Hepatocyte (in vitro differentiated cells): ENCODE results near the gene NEU4. TPM values are rescaled to one million over a fixed set of nuclear protein-coding genes. Genes with fewer than 3 reads are reported as not detected.
"Not testable (repeated sequence)": the region's sequence is repeated elsewhere in the genome, so short reads cannot be mapped to it uniquely, and the experiment has no call there.

Experiments used
- DNase-seq: peaks from one replicate; pipeline ENCODE4 v3.0.0-alpha.2; 2016; ENCODE audit warnings: low spot score
- H2AFZ ChIP-seq: fragments of 200-600 bp; sonication (generic); 2 replicates; pipeline ENCODE4 v1.6.0; 2016; ENCODE audit warnings: antibody characterized with exemption, mild to moderate bottlenecking
- H3K27ac ChIP-seq: fragments of 200-600 bp; sonication (generic); 2 replicates; pipeline ENCODE4 v1.5.1; 2016; ENCODE audit warnings: mild to moderate bottlenecking
- H3K27me3 ChIP-seq: fragments of 200-600 bp; sonication (generic); 2 replicates; pipeline ENCODE4 v1.6.1; 2016
- H3K36me3 ChIP-seq: fragments of 200-600 bp; sonication (generic); replicated peaks from 2 replicates; pipeline ENCODE4 v1.5.1; 2016; ENCODE audit warnings: low read depth; ENCODE audit not compliant: insufficient read depth
- H3K4me1 ChIP-seq: fragments of 200-600 bp; sonication (generic); 2 replicates; pipeline ENCODE4 v1.5.1; 2016; ENCODE audit warnings: mild to moderate bottlenecking, moderate library complexity; ENCODE audit not compliant: insufficient read depth
- H3K4me2 ChIP-seq: fragments of 200-600 bp; sonication (generic); 2 replicates; pipeline ENCODE4 v1.6.0; 2016
- H3K4me3 ChIP-seq: fragments of 200-600 bp; sonication (generic); 2 replicates; pipeline ENCODE4 v1.5.1; 2016; ENCODE audit warnings: mild to moderate bottlenecking
- H3K79me2 ChIP-seq: fragments of 200-600 bp; sonication (generic); 2 replicates; pipeline ENCODE4 v1.6.0; 2017; ENCODE audit warnings: mild to moderate bottlenecking
- H3K9me2 ChIP-seq: fragments of 200-600 bp; sonication (generic); replicated peaks from 2 replicates; pipeline ENCODE4 v1.6.0; 2017; ENCODE audit warnings: mild to moderate bottlenecking; ENCODE audit not compliant: insufficient read depth
- H3K9me3 ChIP-seq: fragments of 200-600 bp; sonication (generic); 2 replicates; pipeline ENCODE4 v1.5.1; 2016; ENCODE audit warnings: low read depth, mild to moderate bottlenecking
- H4K20me1 ChIP-seq: fragments of 200-600 bp; sonication (generic); 2 replicates; pipeline ENCODE4 v1.6.0; 2016; ENCODE audit warnings: mild to moderate bottlenecking; ENCODE audit not compliant: insufficient read depth, poor library complexity, severe bottlenecking
- EZH2 ChIP-seq: fragments of 200-600 bp; sonication (generic); IDR thresholded peaks from 2 replicates; pipeline ENCODE4 v1.6.1; 2016; ENCODE audit warnings: antibody characterized with exemption, mild to moderate bottlenecking, borderline replicate concordance
- EZH2phosphoT487 ChIP-seq: fragments of 200-600 bp; sonication (generic); IDR thresholded peaks from one replicate; pipeline ENCODE4 v1.6.1; 2018; ENCODE audit warnings: antibody characterized with exemption, mild to moderate bottlenecking, low read depth, moderate library complexity; ENCODE audit not compliant: unreplicated experiment, severe bottlenecking
- WGBS: methylation state at CpG from one replicate; pipeline ENCODE4 v1.1.6; 2016; ENCODE audit warnings: low lambda C conversion rate; ENCODE audit errors: missing lambda C conversion rate; 5-methylcytosine and 5-hydroxymethylcytosine counted together
- polyA plus RNA-seq: library from polyadenylated mRNA; unstranded; fragments of >200 nt; fragmentation: Nextera tagmentation; extraction: Ambion mirVana; gene quantifications from 2 replicates; pipeline ENCODE4 v1.2.1, GENCODE V29; 2016
- total RNA-seq: library from RNA; depleted of rRNA; stranded (reverse); fragments of >200 nt; gene quantifications from 2 replicates; pipeline ENCODE4 v1.2.3, GENCODE V29; 2014
- TF ChIP-seq, protein P1 (sequence below): fragments of 200-600 bp; sonication (generic); IDR thresholded peaks from 2 replicates; pipeline ENCODE4 v1.5.1; 2016; ENCODE audit warnings: antibody characterized with exemption, mild to moderate bottlenecking; ENCODE audit not compliant: poor library complexity

NEU4 gene
- total and polyA plus RNA-seq, 2 experiments from 2014 or later: 6.8 to 10.2 TPM

DNA sequence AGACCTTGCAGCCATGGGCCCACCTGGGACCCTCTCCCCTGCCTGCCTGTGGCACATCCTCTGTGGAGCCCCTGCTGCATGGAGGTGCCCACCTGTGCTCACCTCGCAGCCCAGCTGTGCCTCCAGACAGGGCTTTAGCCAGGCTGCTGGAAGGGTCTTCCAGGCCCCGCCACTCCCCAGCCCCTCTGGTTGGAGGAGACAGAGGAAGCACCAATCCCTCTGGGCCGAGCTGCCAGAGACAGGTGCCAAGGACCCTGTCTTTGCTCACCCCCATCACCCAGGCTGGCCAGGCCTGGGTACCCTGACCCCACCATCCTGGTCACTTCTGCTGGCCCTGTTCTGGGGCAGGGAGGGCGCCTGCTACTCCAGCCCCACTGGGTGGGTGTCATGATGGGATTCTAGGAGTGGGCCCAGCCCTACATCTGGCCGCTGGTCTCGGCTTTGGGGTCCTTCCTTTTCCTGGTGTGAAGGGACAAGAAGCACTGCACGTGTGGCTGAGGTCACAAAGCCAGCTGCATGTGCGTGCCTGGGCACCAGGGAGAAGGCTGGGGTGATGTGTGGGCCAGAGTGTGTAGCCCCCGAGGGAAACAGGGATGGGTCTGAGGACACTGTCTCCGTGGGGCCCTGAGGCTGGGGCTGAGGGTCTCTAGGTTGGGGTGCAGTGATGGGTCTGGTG lies 9.3 kb upstream of the NEU4 start:
- WGBS: 95% methylated on average over 9 of the region's 10 CpGs
- Histone ChIP-seq H3K27me3 (no peaks in the 10 kb centered on the region), H3K4me3 (no peak overlapping the region)

DNA sequence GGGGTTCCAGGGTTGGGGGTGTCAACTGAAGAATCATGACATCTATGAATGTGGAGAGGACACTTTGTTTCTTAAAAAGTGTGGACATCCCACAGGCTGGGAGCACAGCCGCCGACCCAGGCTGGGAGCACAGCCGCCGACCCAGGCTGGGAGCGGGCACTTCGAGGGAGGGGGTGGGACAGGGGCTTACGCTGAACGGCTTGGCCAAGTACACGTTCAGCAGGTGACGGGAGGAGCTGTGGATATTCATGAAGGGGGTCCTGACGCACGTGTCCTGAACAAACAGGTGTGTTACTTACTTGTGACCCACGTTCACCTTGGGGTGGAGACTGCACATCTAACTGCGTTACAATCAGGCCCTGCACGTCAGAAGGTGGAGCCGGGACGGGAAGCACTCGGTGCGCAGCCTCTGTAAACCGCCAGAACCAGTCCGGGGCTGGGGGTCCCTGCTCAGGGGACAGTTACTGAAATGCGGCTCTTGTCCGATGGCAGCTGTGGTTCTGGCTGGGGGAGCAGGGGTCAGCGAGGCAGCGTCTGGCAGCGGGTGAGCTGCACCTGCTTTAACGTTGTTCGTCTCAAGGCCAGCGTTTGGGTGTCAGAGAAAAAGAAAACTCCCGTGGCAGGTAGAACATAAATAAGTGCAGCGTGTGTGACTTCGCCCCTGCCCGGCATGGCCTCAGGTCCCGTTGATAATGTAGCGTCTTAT lies 8.6 kb upstream of the NEU4 start:
- not testable (repeated sequence) for H3K9me3 ChIP-seq, H3K4me1 ChIP-seq, DNase-seq, H3K4me3 ChIP-seq, H3K79me2 ChIP-seq, H2AFZ ChIP-seq, H3K4me2 ChIP-seq, H3K36me3 ChIP-seq, H3K9me2 ChIP-seq, H4K20me1 ChIP-seq, H3K27me3 ChIP-seq, H3K27ac ChIP-seq
- 88% methylated on average over 33 of the region's 35 CpGs for WGBS

More for the DNA sequence above, 9.3 kb upstream of the NEU4 start:
- no peaks in the 10 kb centered on the region for H4K20me1 ChIP-seq
- H3K27ac ChIP-seq: no peak overlapping the region
- H3K4me2 ChIP-seq: no peak overlapping the region
- H3K36me3 ChIP-seq: no peaks in the 10 kb centered on the region
- no peak overlapping the region for H2AFZ ChIP-seq
- no peak for DNase-seq
- H3K9me3 ChIP-seq: no peaks in the 10 kb centered on the region
- TF ChIP-seq, protein P1, sequence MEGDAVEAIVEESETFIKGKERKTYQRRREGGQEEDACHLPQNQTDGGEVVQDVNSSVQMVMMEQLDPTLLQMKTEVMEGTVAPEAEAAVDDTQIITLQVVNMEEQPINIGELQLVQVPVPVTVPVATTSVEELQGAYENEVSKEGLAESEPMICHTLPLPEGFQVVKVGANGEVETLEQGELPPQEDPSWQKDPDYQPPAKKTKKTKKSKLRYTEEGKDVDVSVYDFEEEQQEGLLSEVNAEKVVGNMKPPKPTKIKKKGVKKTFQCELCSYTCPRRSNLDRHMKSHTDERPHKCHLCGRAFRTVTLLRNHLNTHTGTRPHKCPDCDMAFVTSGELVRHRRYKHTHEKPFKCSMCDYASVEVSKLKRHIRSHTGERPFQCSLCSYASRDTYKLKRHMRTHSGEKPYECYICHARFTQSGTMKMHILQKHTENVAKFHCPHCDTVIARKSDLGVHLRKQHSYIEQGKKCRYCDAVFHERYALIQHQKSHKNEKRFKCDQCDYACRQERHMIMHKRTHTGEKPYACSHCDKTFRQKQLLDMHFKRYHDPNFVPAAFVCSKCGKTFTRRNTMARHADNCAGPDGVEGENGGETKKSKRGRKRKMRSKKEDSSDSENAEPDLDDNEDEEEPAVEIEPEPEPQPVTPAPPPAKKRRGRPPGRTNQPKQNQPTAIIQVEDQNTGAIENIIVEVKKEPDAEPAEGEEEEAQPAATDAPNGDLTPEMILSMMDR: no peak
- TF ChIP-seq EZH2 (no peak), EZH2phosphoT487 (no peak)
- H3K9me2 ChIP-seq: no peaks in the 10 kb centered on the region
- peaks cover 6% of the 10 kb centered on the region for H3K4me1 ChIP-seq
- H3K79me2 ChIP-seq: no peaks in the 10 kb centered on the region

DNA sequence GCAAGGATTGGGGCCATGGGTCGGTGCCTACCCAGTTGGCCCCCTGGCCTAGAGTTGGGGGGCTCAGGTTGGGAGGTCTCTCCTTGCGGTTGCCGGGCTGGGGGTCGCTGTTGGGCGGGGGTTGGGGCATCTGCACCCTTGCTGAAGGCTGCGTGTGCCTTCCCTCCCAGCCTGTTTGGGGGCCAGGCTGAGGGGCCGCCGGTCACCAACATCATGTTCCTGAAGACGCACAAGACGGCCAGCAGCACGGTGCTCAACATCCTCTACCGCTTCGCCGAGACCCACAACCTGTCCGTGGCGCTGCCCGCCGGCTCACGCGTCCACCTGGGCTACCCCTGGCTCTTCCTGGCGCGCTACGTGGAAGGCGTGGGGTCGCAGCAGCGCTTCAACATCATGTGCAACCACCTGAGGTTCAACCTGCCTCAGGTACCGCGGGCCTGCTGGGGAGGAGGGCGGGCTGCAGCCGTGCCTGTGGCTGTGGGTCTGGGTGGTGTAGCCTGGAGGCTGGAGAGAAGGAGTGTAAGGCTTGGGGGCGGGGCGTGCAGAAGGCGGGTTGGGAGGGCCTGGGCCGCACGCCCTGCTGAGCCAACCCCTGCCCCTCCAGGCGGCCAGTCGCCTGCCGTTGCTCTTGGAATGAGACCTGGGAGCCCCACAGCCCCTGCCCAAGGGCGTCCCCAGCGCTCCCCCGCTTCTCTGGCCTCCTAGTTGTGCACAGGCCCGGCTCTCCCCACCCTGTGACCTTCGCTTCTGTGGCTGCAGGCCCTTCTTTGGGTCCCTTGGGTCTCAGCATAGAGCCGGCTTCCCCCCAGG lies 7.2 kb upstream of the NEU4 start:
- Histone ChIP-seq H4K20me1 (no peaks in the 10 kb centered on the region), H3K79me2 (no peaks in the 10 kb centered on the region), H3K36me3 (no peaks in the 10 kb centered on the region), H3K27ac (no peak overlapping the region), H2AFZ (no peak overlapping the region), H3K27me3 (no peaks in the 10 kb centered on the region), H3K9me2 (no peaks in the 10 kb centered on the region), H3K9me3 (no peaks in the 10 kb centered on the region), H3K4me1 (peaks cover 9% of the 10 kb centered on the region), H3K4me3 (no peak overlapping the region), H3K4me2 (no peak overlapping the region)
- DNase-seq: peak; percentile 31
- TF ChIP-seq EZH2: no peak
- 80% methylated on average over 25 of the region's 44 CpGs for WGBS

DNA sequence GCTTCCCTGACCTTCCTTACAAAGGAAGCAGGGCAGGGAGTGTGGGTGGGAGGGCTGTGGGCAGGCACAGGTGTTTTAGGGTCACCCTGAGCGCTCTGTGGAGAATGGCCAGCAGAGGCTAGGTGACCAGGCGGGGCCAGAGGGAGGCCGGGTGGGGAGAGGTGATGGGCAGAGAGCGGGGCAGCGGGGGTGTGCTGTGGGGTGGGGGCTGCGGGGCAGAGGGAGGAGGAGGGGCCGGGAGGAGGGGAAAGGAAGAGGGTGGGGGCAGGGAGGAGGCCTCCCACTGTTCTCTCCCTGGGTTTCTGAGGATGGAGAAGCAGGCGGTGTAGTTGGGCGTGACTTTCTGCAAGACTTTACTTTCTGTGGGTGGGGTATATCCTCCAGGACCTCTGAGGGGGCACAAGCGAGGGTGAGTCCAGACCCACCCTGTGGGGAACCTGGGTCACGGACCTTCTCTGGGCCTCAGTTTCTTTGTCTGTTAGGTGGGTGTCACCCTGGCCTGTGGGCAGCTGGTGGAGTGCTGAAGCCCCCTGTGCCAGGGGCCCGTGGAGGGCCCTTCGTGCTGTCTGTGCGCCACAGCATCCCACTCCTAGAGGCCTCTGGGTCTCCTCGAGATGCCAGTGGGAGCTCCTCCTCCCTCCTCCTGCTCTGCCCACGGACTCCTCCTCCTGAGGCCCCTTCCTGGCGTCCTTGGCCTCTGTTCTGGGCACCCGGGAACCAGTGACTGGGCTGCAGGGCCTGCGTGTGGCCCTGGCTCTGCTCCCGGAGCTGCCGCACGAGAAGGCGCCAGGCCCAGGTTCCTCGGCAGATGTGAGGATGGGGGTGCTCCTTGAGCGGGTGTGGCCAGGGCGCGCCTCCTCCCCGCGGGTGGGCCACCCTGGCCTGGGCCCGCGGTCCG lies 6.3 kb upstream of the NEU4 start:
- Histone ChIP-seq H2AFZ (no peak overlapping the region), H3K4me1 (peaks cover 9% of the 10 kb centered on the region), H3K27me3 (no peaks in the 10 kb centered on the region), H3K79me2 (no peaks in the 10 kb centered on the region), H3K27ac (no peak overlapping the region), H3K9me3 (no peaks in the 10 kb centered on the region), H3K36me3 (no peaks in the 10 kb centered on the region), H4K20me1 (no peaks in the 10 kb centered on the region), H3K9me2 (no peaks in the 10 kb centered on the region), H3K4me3 (no peak overlapping the region), H3K4me2 (peak overlapping the region; percentile 77)
- TF ChIP-seq EZH2phosphoT487 (no peak), EZH2 (no peak)
- DNase-seq: peak; percentile 8
- WGBS: 91% methylated on average over 17 of the region's 32 CpGs
